Neural cell (in vitro differentiated cells): ENCODE results near the gene HOATZ. TPM values are rescaled to one million over a fixed set of nuclear protein-coding genes. Genes with fewer than 3 reads are reported as not detected.

Experiments
- H2AFZ ChIP-seq: fragments of 200-600, 300-800 bp; sonication (generic), shearing (Covaris generic); 2 replicates; pipeline ENCODE4 v1.6.0; 2014; ENCODE audit warnings: low read depth, mild to moderate bottlenecking, antibody characterized with exemption, low read length, moderate library complexity
- H3F3A ChIP-seq: fragments of 200-600 bp; shearing (Covaris generic); 2 replicates; pipeline ENCODE4 v1.6.1; 2016; ENCODE audit warnings: mild to moderate bottlenecking, moderate library complexity, mixed read lengths, antibody characterized with exemption, low read length; ENCODE audit not compliant: insufficient read depth, poor library complexity, severe bottlenecking
- H3K27ac ChIP-seq: fragments of 200-600, 300-800 bp; sonication (generic), shearing (Covaris generic); 2 replicates; pipeline ENCODE4 v1.5.1; 2014; ENCODE audit warnings: mild to moderate bottlenecking, low read length, moderate library complexity
- H3K27me3 ChIP-seq: fragments of 300-800, 200-600 bp; sonication (generic), shearing (Covaris generic); 2 replicates; pipeline ENCODE4 v1.6.0; 2014; ENCODE audit warnings: mild to moderate bottlenecking, low read depth, low read length, moderate library complexity; ENCODE audit not compliant: insufficient read depth
- H3K36me3 ChIP-seq: fragments of 300-800, 200-600 bp; sonication (generic), shearing (Covaris generic); 2 replicates; pipeline ENCODE4 v1.5.1; 2014; ENCODE audit warnings: mild to moderate bottlenecking, antibody characterized with exemption, low read length, moderate library complexity; ENCODE audit not compliant: insufficient read depth
- H3K4me2 ChIP-seq: fragments of 300-800, 200-600 bp; sonication (generic), shearing (Covaris generic); 2 replicates; pipeline ENCODE4 v1.6.0; 2014; ENCODE audit warnings: mild to moderate bottlenecking, low read length
- H3K4me3 ChIP-seq: fragments of 300-800, 200-600 bp; sonication (generic), shearing (Covaris generic); 2 replicates; pipeline ENCODE4 v1.5.1; 2014; ENCODE audit warnings: mild to moderate bottlenecking, low read length, moderate library complexity
- H3K79me2 ChIP-seq: fragments of 200-600 bp; shearing (Covaris generic); replicated peaks from 2 replicates; pipeline ENCODE4 v1.6.0; 2014; ENCODE audit warnings: mild to moderate bottlenecking, low read length, moderate library complexity; ENCODE audit not compliant: insufficient read depth
- H3K9ac ChIP-seq: fragments of 300-800, 200-600 bp; sonication (generic), shearing (Covaris generic); 2 replicates; pipeline ENCODE4 v1.6.1; 2016; ENCODE audit warnings: mild to moderate bottlenecking, low read length, mixed read lengths
- H3K9me2 ChIP-seq: fragments of 200-600 bp; shearing (Covaris generic); 2 replicates; pipeline ENCODE4 v1.6.1; 2016; ENCODE audit warnings: mild to moderate bottlenecking, low read length, mixed read lengths; ENCODE audit not compliant: insufficient read depth
- H3K9me3 ChIP-seq: fragments of 200-600, 300-800 bp; sonication (generic), shearing (Covaris generic); 2 replicates; pipeline ENCODE4 v1.6.1; 2016; ENCODE audit warnings: mild to moderate bottlenecking, mixed run types, low read length, moderate library complexity, mixed read lengths
- H4K20me1 ChIP-seq: fragments of 200-600 bp; shearing (Covaris generic); 2 replicates; pipeline ENCODE4 v1.6.1; 2016; ENCODE audit warnings: mild to moderate bottlenecking, mixed run types; ENCODE audit not compliant: insufficient read depth
- CTCF ChIP-seq: fragments of 450-650 bp; IDR thresholded peaks from 2 replicates; pipeline ENCODE4 v1.5.1; 2014; ENCODE audit warnings: antibody characterized with exemption, mild to moderate bottlenecking, moderate library complexity; ENCODE audit not compliant: poor library complexity, severe bottlenecking
- EP300 ChIP-seq: fragments of 450-650 bp; conservative IDR thresholded peaks from 2 replicates; pipeline ENCODE4 v1.6.1; 2014; ENCODE audit warnings: antibody characterized with exemption, mild to moderate bottlenecking, moderate library complexity; ENCODE audit not compliant: poor library complexity, severe bottlenecking
- EZH2 ChIP-seq: fragments of 200-600, 300-800 bp; shearing (Covaris generic), sonication (generic); IDR thresholded peaks from 2 replicates; pipeline ENCODE4 v1.6.1; 2014; ENCODE audit warnings: antibody characterized with exemption, low read length, borderline replicate concordance, mild to moderate bottlenecking; ENCODE audit not compliant: insufficient read depth, poor library complexity, severe bottlenecking
- MXI1 ChIP-seq: fragments of 450-650 bp; conservative IDR thresholded peaks from 2 replicates; pipeline ENCODE4 v1.6.1; 2014; ENCODE audit warnings: antibody characterized with exemption, mild to moderate bottlenecking; ENCODE audit not compliant: poor library complexity, severe bottlenecking
- POLR2AphosphoS5 ChIP-seq: IDR thresholded peaks from 2 replicates; pipeline ENCODE4 v1.6.1; 2012
- RAD21 ChIP-seq: fragments of 450-650 bp; conservative IDR thresholded peaks from 2 replicates; pipeline ENCODE4 v1.6.1; 2014; ENCODE audit warnings: antibody characterized with exemption, mild to moderate bottlenecking, moderate library complexity
- REST ChIP-seq: IDR thresholded peaks from 2 replicates; pipeline ENCODE4 v1.6.1; 2012; ENCODE audit warnings: borderline replicate concordance
- SMC3 ChIP-seq: fragments of 450-650 bp; conservative IDR thresholded peaks from 2 replicates; pipeline ENCODE4 v1.6.1; 2014; ENCODE audit warnings: antibody characterized with exemption, mild to moderate bottlenecking, moderate library complexity; ENCODE audit not compliant: poor library complexity
- TAF1 ChIP-seq: IDR thresholded peaks from 2 replicates; pipeline ENCODE4 v1.6.1; 2012; ENCODE audit warnings: low read depth
- polyA plus RNA-seq: library from polyadenylated mRNA; depleted of rRNA; stranded (reverse); fragments of >200 nt; gene quantifications from 2 replicates; pipeline ENCODE4 v1.2.3, GENCODE V29; 2014

Gene HOATZ
- polyA plus RNA-seq, 1 donor from 2014 or later: not detected

GRCh38 chr11:111524056-111524455 lies 9.5 kb downstream of the HOATZ start:
- H3F3A ChIP-seq: no peaks in the 10 kb centered on the region
- no peaks in the 10 kb centered on the region for H3K79me2 ChIP-seq
- H4K20me1 ChIP-seq: no peaks in the 10 kb centered on the region
- H3K36me3 ChIP-seq: no peaks in the 10 kb centered on the region
- no peak overlapping the region for H2AFZ ChIP-seq
- TF ChIP-seq TAF1 (no peak), EZH2 (no peak), CTCF (no peak), REST (no peak), MXI1 (no peak), SMC3 (no peak), POLR2AphosphoS5 (no peak), RAD21 (no peak), EP300 (no peak)
- no peak overlapping the region for H3K27ac ChIP-seq
- H3K27me3 ChIP-seq: no peaks in the 10 kb centered on the region
- no peak overlapping the region for H3K4me2 ChIP-seq
- H3K9ac ChIP-seq: no peak overlapping the region
- H3K9me3 ChIP-seq: no peaks in the 10 kb centered on the region
- no peaks in the 10 kb centered on the region for H3K9me2 ChIP-seq
- no peak overlapping the region for H3K4me3 ChIP-seq

GRCh38 chr11:111525456-111525855 lies 10.9 kb downstream of the HOATZ start:
- Histone ChIP-seq H3K27me3 (no peaks in the 10 kb centered on the region), H3K27ac (no peak overlapping the region), H3K9me3 (no peaks in the 10 kb centered on the region), H4K20me1 (no peaks in the 10 kb centered on the region), H3K4me2 (no peak overlapping the region), H3K79me2 (no peaks in the 10 kb centered on the region), H3K4me3 (no peak overlapping the region), H3K36me3 (no peaks in the 10 kb centered on the region), H3K9me2 (no peaks in the 10 kb centered on the region), H3F3A (no peaks in the 10 kb centered on the region), H3K9ac (no peak overlapping the region), H2AFZ (no peak overlapping the region)
- no peak for TF ChIP-seq REST
- no peak for TF ChIP-seq EP300
- no peak for TF ChIP-seq CTCF
- no peak for TF ChIP-seq SMC3
- TF ChIP-seq MXI1: no peak
- no peak for TF ChIP-seq RAD21
- no peak for TF ChIP-seq POLR2AphosphoS5
- TF ChIP-seq EZH2: no peak
- TF ChIP-seq TAF1: no peak
